ENCODE measurements around the gene FAM13C. TPM values are rescaled to one million over a fixed set of nuclear protein-coding genes. Genes with fewer than 3 reads are reported as not detected.
"Not testable (repeated sequence)": the region's sequence is repeated elsewhere in the genome, so short reads cannot be mapped to it uniquely, and the experiment has no call there.

FAM13C gene
- total RNA-seq = not detected
- total RNA-seq (2013) = not detected

GRCh38 chr10:59362144-59362958, at the start of gene FAM13C:
Gene FAM13C, minus strand, starts transcription at chr10:59362549. Its CDS starts 89 bp downstream, at chr10:59362460.
- Histone ChIP-seq H3K36me3 (ENCODE audit: control insufficient read depth, insufficient read depth, low read length) (no peaks in the 10 kb centered on the region), H3K4me1 (ENCODE audit: control insufficient read depth, insufficient read depth, low read length) (no peaks in the 10 kb centered on the region), H3K27me3 (ENCODE audit: control insufficient read depth, insufficient read depth, low read length) (no peaks in the 10 kb centered on the region), H3K4me3 (ENCODE audit: low read length) (no peak within 1 kb of the TSS), H3K27ac (ENCODE audit: low read length) (no peak within 1 kb of the TSS), H3K9me3 (ENCODE audit: control insufficient read depth, insufficient read depth, low read length) (no peaks in the 10 kb centered on the region)
- Mint-ChIP-seq H3K27me3 (ENCODE audit: low read depth in 2 of 2) (peaks cover 4 to 8% of the 10 kb centered on the region in 2 donors), H3K27ac (no peak within 1 kb of the TSS), H3K4me1 (no peaks in the 10 kb centered on the region), H3K4me3 (no peak within 1 kb of the TSS), H3K9me3 (peaks cover 0 to 3% of the 10 kb centered on the region in 2 donors), H3K36me3 (no peaks in the 10 kb centered on the region)
- TF ChIP-seq CTCF (IDR thresholded peaks at IDR 0.05) = no peak
- DNase-seq (peak in 1 of 2 donors; percentile 2), ATAC-seq (no peak)
- WGBS (ENCODE audit: insufficient coverage) = 3% methylated on average over 41 of the region's 41 CpGs
- intact Hi-C loops (cut with micrococcal nuclease) = no loop called here

GRCh38 chr10:59405235-59405634, 42.9 kb upstream of the FAM13C start:
- Histone ChIP-seq H3K27me3 (ENCODE audit: control insufficient read depth, insufficient read depth, low read length) (no peaks in the 10 kb centered on the region), H3K9me3 (ENCODE audit: control insufficient read depth, insufficient read depth, low read length) (no peaks in the 10 kb centered on the region), H3K27ac (ENCODE audit: low read length) (no peak overlapping the region), H3K36me3 (ENCODE audit: control insufficient read depth, insufficient read depth, low read length) (no peaks in the 10 kb centered on the region), H3K4me3 (ENCODE audit: low read length) (no peak overlapping the region), H3K4me1 (ENCODE audit: control insufficient read depth, insufficient read depth, low read length) (no peaks in the 10 kb centered on the region)
- Mint-ChIP-seq H3K27ac (no peak overlapping the region), H3K36me3 (peaks cover 7% of the 10 kb centered on the region), H3K4me1 (no peaks in the 10 kb centered on the region), H3K27me3 (ENCODE audit: low read depth in 2 of 2) (no peaks in the 10 kb centered on the region), H3K9me3 (peaks cover 16 to 17% of the 10 kb centered on the region in 2 donors), H3K4me3 (no peak overlapping the region)
- intact Hi-C loops (cut with micrococcal nuclease) = no loop called here
- no peak for DNase-seq
- no peak for ATAC-seq
- 61% methylated on average over 2 of the region's 3 CpGs for WGBS (ENCODE audit: insufficient coverage)
- TF ChIP-seq CTCF (IDR thresholded peaks at IDR 0.05) = no peak

GRCh38 chr10:59400214-59400613, 37.9 kb upstream of the FAM13C start:
- Histone ChIP-seq H3K9me3 (ENCODE audit: control insufficient read depth, insufficient read depth, low read length) (no peaks in the 10 kb centered on the region), H3K4me1 (ENCODE audit: control insufficient read depth, insufficient read depth, low read length) (no peaks in the 10 kb centered on the region), H3K27me3 (ENCODE audit: control insufficient read depth, insufficient read depth, low read length) (no peaks in the 10 kb centered on the region), H3K27ac (ENCODE audit: low read length) (no peak overlapping the region), H3K4me3 (ENCODE audit: low read length) (no peak overlapping the region), H3K36me3 (ENCODE audit: control insufficient read depth, insufficient read depth, low read length) (no peaks in the 10 kb centered on the region)
- Mint-ChIP-seq H3K4me3 (no peak overlapping the region), H3K36me3 (peaks cover 12% of the 10 kb centered on the region), H3K27me3 (ENCODE audit: low read depth in 2 of 2) (no peaks in the 10 kb centered on the region), H3K4me1 (no peaks in the 10 kb centered on the region), H3K27ac (no peak overlapping the region), H3K9me3 (peaks cover 9 to 18% of the 10 kb centered on the region in 2 donors)
- intact Hi-C loops (cut with micrococcal nuclease) = no loop called here
- WGBS (ENCODE audit: insufficient coverage) = 69% methylated on average over 1 of the region's 1 CpG
- no peak for ATAC-seq
- TF ChIP-seq CTCF (IDR thresholded peaks at IDR 0.05) = no peak
- DNase-seq = no peak

- H3K27me3 ChIP-seq (ENCODE audit: control insufficient read depth, insufficient read depth, low read length); ATAC-seq; H3K4me3 ChIP-seq (ENCODE audit: low read length); H3K27me3 Mint-ChIP-seq (ENCODE audit: low read depth in 2 of 2); H3K27ac ChIP-seq (ENCODE audit: low read length); H3K4me1 Mint-ChIP-seq; H3K4me3 Mint-ChIP-seq; intact Hi-C loops (cut with micrococcal nuclease); H3K9me3 ChIP-seq (ENCODE audit: control insufficient read depth, insufficient read depth, low read length); H3K4me1 ChIP-seq (ENCODE audit: control insufficient read depth, insufficient read depth, low read length); DNase-seq; H3K36me3 ChIP-seq (ENCODE audit: control insufficient read depth, insufficient read depth, low read length); H3K27ac Mint-ChIP-seq: not testable (repeated sequence)
- Mint-ChIP-seq H3K9me3 (peaks cover 6 to 14% of the 10 kb centered on the region in 2 donors), H3K36me3 (peaks cover 12% of the 10 kb centered on the region)
- WGBS (ENCODE audit: insufficient coverage) = 91% methylated on average over 4 of the region's 4 CpGs
These were observed 37.0 kb upstream of the FAM13C start for GRCh38 chr10:59399329-59399728.

All from natural killer cell (primary cell).